IPS DF 19.7 (cell line): ENCODE data around the gene MLIP.
"Not testable (repeated sequence)": the region's sequence is repeated elsewhere in the genome, so short reads cannot be mapped to it uniquely, and the experiment has no call there.

Experiments used
- DNase-seq: peaks from one replicate; pipeline ENCODE4 v3.0.0-alpha.2; 2013; ENCODE audit warnings: low read depth, low spot score

MLIP gene

GRCh38 chr6:54142889-54143519, 31.8 kb downstream of the MLIP start:
- no peak for DNase-seq

- DNase-seq = no peak
Observed at GRCh38 chr6:54151861-54152260, 40.6 kb downstream of the MLIP start.

- no peak for DNase-seq
Observed at GRCh38 chr6:54156650-54157250, 45.5 kb downstream of the MLIP start.

GRCh38 chr6:54157405-54157804, 46.2 kb downstream of the MLIP start:
- no peak for DNase-seq

- no peak for DNase-seq
Observed at GRCh38 chr6:54173089-54173488, 61.8 kb downstream of the MLIP start.

- no peak for DNase-seq
Observed at GRCh38 chr6:54179152-54179551, 67.9 kb downstream of the MLIP start.

GRCh38 chr6:54183616-54184015, 72.4 kb downstream of the MLIP start:
- no peak for DNase-seq

GRCh38 chr6:54185885-54186284, 74.6 kb downstream of the MLIP start:
- no peak for DNase-seq

- DNase-seq = no peak
Observed at GRCh38 chr6:54188846-54189245, 77.6 kb downstream of the MLIP start.

- DNase-seq = no peak
Observed at GRCh38 chr6:54191461-54191860, 80.2 kb downstream of the MLIP start.

- no peak for DNase-seq
Observed at GRCh38 chr6:54192993-54193392, 81.8 kb downstream of the MLIP start.

GRCh38 chr6:54193560-54193959, 82.3 kb downstream of the MLIP start:
- DNase-seq = peak; percentile 17

GRCh38 chr6:54194067-54194466, 82.8 kb downstream of the MLIP start:
- peak; percentile 5 for DNase-seq

- DNase-seq = no peak
Observed at GRCh38 chr6:54195637-54196036, 84.4 kb downstream of the MLIP start.

- no peak for DNase-seq
Observed at GRCh38 chr6:54196905-54197304, 85.7 kb downstream of the MLIP start.

GRCh38 chr6:54198134-54198533, 86.9 kb downstream of the MLIP start:
- no peak for DNase-seq

GRCh38 chr6:54203474-54204035, 92.3 kb downstream of the MLIP start:
- not testable (repeated sequence) for DNase-seq

- DNase-seq = no peak
Observed at GRCh38 chr6:54204921-54205591, 93.8 kb downstream of the MLIP start.

- DNase-seq = no peak
Observed at GRCh38 chr6:54206510-54206909, 95.3 kb downstream of the MLIP start.

GRCh38 chr6:54209983-54210382, 98.7 kb downstream of the MLIP start:
- DNase-seq = not testable (repeated sequence)

- no peak for DNase-seq
Observed at GRCh38 chr6:54214286-54214685, 103.0 kb downstream of the MLIP start.

GRCh38 chr6:54216336-54216735, 105.1 kb downstream of the MLIP start:
- no peak for DNase-seq

- no peak for DNase-seq
Observed at GRCh38 chr6:54217018-54217417, 105.8 kb downstream of the MLIP start.
